Stimulated activated CD8-positive, alpha-beta memory T cell treated with anti-CD3 and anti-CD28 coated beads, Interleukin-15, amount 100 ng/mL, for 1 hour (primary cell): ENCODE data around the gene RRM1.
"Not testable (repeated sequence)": the region's sequence is repeated elsewhere in the genome, so short reads cannot be mapped to it uniquely, and the experiment has no call there.

ENCODE experiments used
- DNase-seq: peaks from one replicate; pipeline ENCODE4 v3.0.0-alpha.2; 2020; ENCODE audit warnings: low read depth

The RRM1 gene

GRCh38 chr11:4083198-4083597, 11.4 kb upstream of the RRM1 start:
- DNase-seq = no peak

GRCh38 chr11:4084406-4085125, 10.0 kb upstream of the RRM1 start:
- DNase-seq = no peak

- no peak for DNase-seq
Measured at GRCh38 chr11:4085575-4085974, 9.0 kb upstream of the RRM1 start.

- DNase-seq = no peak
Measured at GRCh38 chr11:4086575-4087353, 7.8 kb upstream of the RRM1 start.

GRCh38 chr11:4087551-4087950, 7.0 kb upstream of the RRM1 start:
- no peak for DNase-seq

GRCh38 chr11:4090258-4090657, 4.3 kb upstream of the RRM1 start:
- DNase-seq = no peak

GRCh38 chr11:4092026-4092425, 2.6 kb upstream of the RRM1 start:
- DNase-seq = no peak

- DNase-seq = no peak
Measured at GRCh38 chr11:4093519-4094347, 866 bp upstream of the RRM1 start.

GRCh38 chr11:4095509-4096230, 1.1 kb downstream of the RRM1 start:
- DNase-seq = no peak

GRCh38 chr11:4098026-4098621, 3.5 kb downstream of the RRM1 start:
- no peak for DNase-seq

- DNase-seq = no peak
Measured at GRCh38 chr11:4102711-4103110, 8.1 kb downstream of the RRM1 start.

- no peak for DNase-seq
Measured at GRCh38 chr11:4103269-4103668, 8.7 kb downstream of the RRM1 start.

GRCh38 chr11:4105916-4106315, 11.3 kb downstream of the RRM1 start:
- DNase-seq = no peak

- DNase-seq = no peak
Measured at GRCh38 chr11:4111834-4112233, 17.2 kb downstream of the RRM1 start.

- DNase-seq = no peak
Measured at GRCh38 chr11:4115128-4115527, 20.5 kb downstream of the RRM1 start.

GRCh38 chr11:4118107-4118506, 23.5 kb downstream of the RRM1 start:
- no peak for DNase-seq

GRCh38 chr11:4123218-4123617, 28.6 kb downstream of the RRM1 start:
- no peak for DNase-seq

GRCh38 chr11:4125141-4125540, 30.5 kb downstream of the RRM1 start:
- DNase-seq = no peak

GRCh38 chr11:4127357-4127756, 32.8 kb downstream of the RRM1 start:
- no peak for DNase-seq

GRCh38 chr11:4130219-4130618, 35.6 kb downstream of the RRM1 start:
- DNase-seq = not testable (repeated sequence)

GRCh38 chr11:4134806-4135205, 40.2 kb downstream of the RRM1 start:
- DNase-seq = no peak

- no peak for DNase-seq
Measured at GRCh38 chr11:4138497-4138896, 43.9 kb downstream of the RRM1 start.
